H7 (cell line): ENCODE data around the gene COL1A2. TPM values are rescaled to one million over a fixed set of nuclear protein-coding genes. Genes with fewer than 3 reads are reported as not detected.

Experiments
- DNase-seq: peaks from one replicate; pipeline ENCODE4 v3.0.0; 2012
- H3K27me3 ChIP-seq: 2 replicates; pipeline ENCODE4 v1.6.0; 2011; ENCODE audit warnings: mild to moderate bottlenecking, low read length; ENCODE audit not compliant: control insufficient read depth, insufficient read depth
- H3K36me3 ChIP-seq: replicated peaks from 2 replicates; pipeline ENCODE4 v1.5.1; 2011; ENCODE audit warnings: low read length; ENCODE audit not compliant: control insufficient read depth, insufficient read depth
- H3K4me3 ChIP-seq: 2 replicates; pipeline ENCODE4 v1.5.1; 2011; ENCODE audit warnings: low read depth, mild to moderate bottlenecking, control low read depth, low read length, moderate library complexity; ENCODE audit not compliant: insufficient read depth
- total RNA-seq: library from RNA; depleted of rRNA; stranded (reverse); fragments of >200 nt; shearing (Covaris generic); gene quantifications from 2 replicates; pipeline ENCODE4 v1.2.3, GENCODE V29; 2014

Gene COL1A2
- total RNA-seq, 1 experiment from 2014 or later = 47.8 TPM

DNA sequence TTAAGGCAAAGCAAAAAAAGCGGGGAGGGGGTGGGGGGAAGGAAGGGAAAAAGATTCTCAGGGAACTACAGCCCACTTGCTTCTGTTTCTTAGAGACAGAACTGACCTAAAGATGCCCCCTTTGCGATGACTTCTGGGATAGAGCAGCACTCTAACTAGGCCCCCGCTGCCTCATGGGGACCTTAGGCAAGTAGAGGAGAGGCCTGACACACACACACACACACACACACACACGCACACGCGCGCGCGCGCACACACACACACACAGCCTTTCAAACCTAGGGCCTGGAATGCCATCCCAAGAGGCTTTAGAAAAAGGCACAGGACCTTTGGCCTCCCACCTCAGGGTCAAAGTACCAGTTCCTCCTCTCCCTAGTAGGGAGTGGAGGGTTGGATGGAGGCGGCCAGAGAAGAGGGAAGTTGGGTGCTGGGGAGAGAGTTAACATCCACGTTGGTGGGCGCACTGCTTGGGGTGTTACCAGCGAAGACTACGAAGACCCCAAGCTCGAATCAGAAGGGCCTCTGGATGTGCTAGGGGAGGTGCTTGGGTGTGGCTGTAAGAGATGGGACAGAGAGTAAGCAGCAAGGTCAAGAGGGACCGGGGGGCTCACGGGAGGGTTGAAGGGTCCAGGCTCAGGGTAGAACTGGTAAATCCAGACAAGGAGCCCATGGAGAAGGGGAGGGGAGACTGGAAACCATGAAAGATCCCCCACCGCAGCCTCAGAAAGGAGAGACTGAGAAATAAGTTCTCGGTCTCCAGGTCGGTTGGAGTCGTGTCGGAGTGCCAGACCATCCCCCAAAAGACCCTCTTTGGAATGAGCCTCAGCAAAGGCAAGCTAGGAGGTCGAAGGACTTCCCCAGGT, 1.2 kb upstream of the COL1A2 start:
- Histone ChIP-seq H3K27me3 (peaks cover 2% of the 10 kb centered on the region), H3K4me3 (peak overlapping the region; percentile 54), H3K36me3 (no peaks in the 10 kb centered on the region)
- no peak for DNase-seq

DNA sequence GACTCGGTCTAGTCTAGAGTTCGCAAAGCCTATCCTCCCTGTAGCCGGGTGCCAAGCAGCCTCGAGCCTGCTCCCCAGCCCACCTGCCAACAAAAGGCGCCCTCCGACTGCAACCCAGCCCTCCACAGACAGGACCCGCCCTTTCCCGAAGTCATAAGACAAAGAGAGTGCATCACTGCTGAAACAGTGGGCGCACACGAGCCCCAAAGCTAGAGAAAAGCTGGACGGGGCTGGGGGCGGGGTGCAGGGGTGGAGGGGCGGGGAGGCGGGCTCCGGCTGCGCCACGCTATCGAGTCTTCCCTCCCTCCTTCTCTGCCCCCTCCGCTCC, 622 bp upstream of the COL1A2 start:
- DNase-seq = no peak
- H3K27me3 ChIP-seq = peaks cover 2% of the 10 kb centered on the region
- H3K36me3 ChIP-seq = no peaks in the 10 kb centered on the region
- H3K4me3 ChIP-seq = peak overlapping the region; percentile 54

DNA sequence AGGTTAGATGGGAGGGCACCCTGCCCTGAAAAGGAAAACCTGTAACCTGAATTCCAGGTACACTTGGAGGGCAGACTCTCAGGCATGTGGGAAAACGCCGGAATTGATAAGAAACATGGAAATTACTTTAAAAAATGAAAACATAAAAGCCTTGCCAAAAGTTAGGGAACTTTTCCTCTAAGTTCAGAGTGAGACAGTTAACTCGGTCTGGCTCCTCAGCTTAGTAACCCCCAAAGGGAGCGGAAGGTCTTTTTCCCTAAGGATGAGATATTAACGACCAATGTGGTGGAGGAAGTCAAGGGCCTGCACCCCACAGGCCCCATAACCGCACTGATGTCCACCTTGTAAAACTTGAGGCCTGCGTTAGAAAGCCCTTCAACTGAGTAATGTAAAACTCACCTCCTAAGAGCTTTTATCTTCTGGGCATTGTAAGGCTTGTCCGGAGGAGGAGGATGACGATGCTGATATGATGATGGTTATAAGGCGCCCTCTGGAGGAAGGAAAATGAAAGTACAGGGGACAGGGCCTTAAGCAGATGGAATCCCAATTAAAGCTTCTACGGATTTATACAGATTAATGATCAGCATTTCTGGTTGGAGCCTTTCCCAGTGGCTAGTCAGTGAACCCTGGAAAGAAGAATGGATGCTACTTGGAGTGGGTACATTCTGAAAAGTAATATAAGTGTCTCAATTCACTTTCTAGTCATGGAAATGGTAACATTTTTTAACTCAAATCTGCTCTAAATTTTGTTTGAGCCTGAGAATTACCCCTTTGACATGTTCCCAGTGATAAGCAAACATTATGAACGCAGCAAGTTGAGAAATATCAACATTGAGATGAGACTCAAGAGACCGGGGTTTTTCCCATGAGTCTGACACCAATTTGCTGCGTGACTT, 694 bp downstream of the COL1A2 start:
- peak; percentile 82 for DNase-seq
- H3K36me3 ChIP-seq = no peaks in the 10 kb centered on the region
- peak overlapping the region; percentile 54 for H3K4me3 ChIP-seq
- H3K27me3 ChIP-seq = peaks cover 2% of the 10 kb centered on the region

- no peak for DNase-seq
- Histone ChIP-seq H3K27me3 (peaks cover 2% of the 10 kb centered on the region), H3K36me3 (no peaks in the 10 kb centered on the region), H3K4me3 (peak overlapping the region; percentile 0)
These were observed 1.3 kb downstream of the COL1A2 start for GRCh38 chr7:94396037-94396431.

GRCh38 chr7:94396596-94396995, 1.9 kb downstream of the COL1A2 start:
- H3K4me3 ChIP-seq = no peak overlapping the region
- DNase-seq = no peak
- H3K27me3 ChIP-seq = peaks cover 2% of the 10 kb centered on the region

DNA sequence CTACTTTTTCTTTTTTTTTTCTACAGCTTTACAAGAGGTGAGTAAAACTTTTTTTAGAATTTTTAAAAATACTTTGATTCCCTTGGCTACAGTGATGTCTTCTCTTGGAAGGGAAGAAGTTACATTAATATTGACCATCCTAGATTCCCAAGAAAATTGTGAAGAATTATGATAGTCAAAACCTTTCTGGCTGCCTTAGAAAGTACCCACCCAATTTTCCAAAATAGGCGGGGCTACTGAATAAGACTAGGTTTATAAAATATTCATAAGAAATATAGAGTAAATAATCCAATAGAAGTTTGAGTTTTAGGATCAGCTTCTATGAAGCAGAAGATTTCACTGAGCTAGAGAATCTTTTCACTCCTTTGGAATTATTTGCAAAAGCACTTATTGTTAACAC, 3.0 kb downstream of the COL1A2 start:
- H3K4me3 ChIP-seq = no peak overlapping the region
- H3K36me3 ChIP-seq = no peaks in the 10 kb centered on the region
- no peak for DNase-seq
- H3K27me3 ChIP-seq = peaks cover 2% of the 10 kb centered on the region

More at GRCh38 chr7:94396596-94396995, 1.9 kb downstream of the COL1A2 start:
- H3K36me3 ChIP-seq = no peaks in the 10 kb centered on the region

GRCh38 chr7:94398841-94399240, 4.1 kb downstream of the COL1A2 start:
- no peaks in the 10 kb centered on the region for H3K36me3 ChIP-seq
- no peak for DNase-seq
- no peak overlapping the region for H3K4me3 ChIP-seq
- peaks cover 1% of the 10 kb centered on the region for H3K27me3 ChIP-seq

DNA sequence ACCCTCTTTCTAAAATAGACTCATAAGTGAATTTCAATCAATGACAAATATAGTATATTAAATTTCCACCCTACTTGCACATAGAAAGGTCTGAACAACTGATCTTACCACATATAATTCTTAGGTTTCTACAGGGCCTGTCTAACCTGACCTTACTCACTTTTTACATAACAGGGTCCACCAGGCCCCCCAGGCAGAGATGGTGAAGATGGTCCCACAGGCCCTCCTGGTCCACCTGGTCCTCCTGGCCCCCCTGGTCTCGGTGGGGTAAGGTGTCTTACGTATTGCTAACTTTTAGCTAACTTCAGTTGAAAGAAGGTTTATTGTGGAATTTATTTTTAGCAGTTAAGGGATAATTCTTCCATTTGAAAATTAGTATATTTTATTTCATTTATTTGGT, 5.3 kb downstream of the COL1A2 start:
- no peak overlapping the region for H3K4me3 ChIP-seq
- DNase-seq = no peak
- no peaks in the 10 kb centered on the region for H3K27me3 ChIP-seq
- H3K36me3 ChIP-seq = no peaks in the 10 kb centered on the region

- no peak for DNase-seq
- H3K36me3 ChIP-seq = no peaks in the 10 kb centered on the region; the same call in none of the 2 replicates
- no peaks in the 10 kb centered on the region for H3K27me3 ChIP-seq
- H3K4me3 ChIP-seq = no peak overlapping the region
These were observed 6.1 kb downstream of the COL1A2 start for GRCh38 chr7:94400643-94401427.

DNA sequence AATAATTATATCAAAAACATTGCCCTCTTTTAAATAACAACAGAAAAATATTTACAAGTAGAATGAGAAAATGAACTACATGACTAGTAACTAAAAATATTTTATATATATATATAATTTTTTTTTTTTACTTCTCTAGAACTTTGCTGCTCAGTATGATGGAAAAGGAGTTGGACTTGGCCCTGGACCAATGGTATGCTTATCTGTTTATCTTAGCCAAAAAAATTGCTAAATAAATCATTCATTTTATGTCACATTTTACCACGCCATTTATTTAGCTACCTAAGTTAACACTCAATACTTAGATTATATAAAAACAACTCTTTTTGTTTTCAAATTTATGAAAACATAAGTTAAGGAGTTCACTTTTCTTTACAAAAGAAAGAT, 6.7 kb downstream of the COL1A2 start:
- H3K36me3 ChIP-seq = no peaks in the 10 kb centered on the region; the same call in none of the 2 replicates
- no peaks in the 10 kb centered on the region for H3K27me3 ChIP-seq
- DNase-seq = no peak
- H3K4me3 ChIP-seq = no peak overlapping the region

- Histone ChIP-seq H3K4me3 (no peak overlapping the region), H3K27me3 (no peaks in the 10 kb centered on the region), H3K36me3 (no peaks in the 10 kb centered on the region; the same call in none of the 2 replicates)
- no peak for DNase-seq
These were observed 8.9 kb downstream of the COL1A2 start for GRCh38 chr7:94403546-94403945.

- DNase-seq = no peak
- Histone ChIP-seq H3K36me3 (peaks cover 1% of the 10 kb centered on the region), H3K27me3 (no peaks in the 10 kb centered on the region), H3K4me3 (no peak overlapping the region)
These were observed 10.8 kb downstream of the COL1A2 start for GRCh38 chr7:94405506-94405905.

GRCh38 chr7:94406696-94407095, 12.0 kb downstream of the COL1A2 start:
- Histone ChIP-seq H3K36me3 (peaks cover 2% of the 10 kb centered on the region), H3K4me3 (no peak overlapping the region), H3K27me3 (no peaks in the 10 kb centered on the region)
- no peak for DNase-seq

DNA sequence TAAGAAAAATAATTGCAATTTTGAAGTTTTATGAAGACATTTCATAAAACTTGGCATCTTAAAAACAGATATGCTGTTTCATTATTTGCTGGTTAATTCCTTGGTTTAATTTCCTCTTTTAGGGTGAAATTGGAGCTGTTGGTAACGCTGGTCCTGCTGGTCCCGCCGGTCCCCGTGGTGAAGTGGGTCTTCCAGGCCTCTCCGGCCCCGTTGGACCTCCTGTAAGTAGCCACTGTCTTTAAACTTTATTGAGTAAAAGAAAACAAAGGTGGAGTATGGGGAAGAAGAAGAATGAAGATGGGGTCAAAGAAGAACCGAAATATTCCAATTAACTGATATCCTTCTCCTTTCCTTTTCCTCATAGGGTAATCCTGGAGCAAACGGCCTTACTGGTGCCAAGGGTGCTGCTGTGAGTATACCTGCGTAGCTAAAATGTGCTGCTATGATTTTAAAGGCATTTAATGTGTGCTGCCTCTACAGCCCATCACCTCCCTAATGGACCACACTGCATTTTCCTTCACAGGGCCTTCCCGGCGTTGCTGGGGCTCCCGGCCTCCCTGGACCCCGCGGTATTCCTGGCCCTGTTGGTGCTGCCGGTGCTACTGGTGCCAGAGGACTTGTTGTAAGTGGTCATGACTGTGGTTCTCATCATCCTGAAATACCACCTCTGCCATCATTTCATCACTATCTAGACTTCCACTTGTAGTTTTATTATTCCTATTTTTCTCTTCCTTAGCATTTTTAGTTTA, 14.7 kb downstream of the COL1A2 start:
- DNase-seq = no peak
- no peak overlapping the region for H3K4me3 ChIP-seq
- H3K27me3 ChIP-seq = no peaks in the 10 kb centered on the region
- H3K36me3 ChIP-seq = peaks cover 6% of the 10 kb centered on the region
